Adrenal gland (tissue), 5 donors: Measurements from ENCODE around the gene ACBD4.

Experiments used
- CTCF ChIP-seq, 6 experiments: fragments of 450-650 bp in 4 of 6; fragments of 200-600 bp in 2 of 6; sonication (generic) in 1 of 6; IDR thresholded peaks; 1 replicate in 5 of 6; 2 replicates in 1 of 6; pipeline versions ENCODE4 v1.5.1 to v1.8.0; 2016 to 2021; ENCODE audit warnings: antibody characterized with exemption in 6 of 6, mild to moderate bottlenecking in 2 of 6, moderate library complexity in 1 of 6
- POLR2A ChIP-seq, 2 donors: fragments of 450-650 bp; IDR thresholded peaks; one replicate each; pipeline ENCODE4 v1.6.1; 2017; ENCODE audit warnings: antibody characterized with exemption in 2 of 2, mild to moderate bottlenecking in 2 of 2, moderate library complexity in 1 of 2
- donor health status: DM: no; HTN: no; CAD: no.

GRCh38 chr17:45135192-45135977 is at the start of gene ACBD4:
- TF ChIP-seq CTCF (IDR thresholded peaks at IDR 0.05) (peak; percentile 100), POLR2A (IDR thresholded peaks at IDR 0.05) (peak; percentile 22 to 42)
